Measurements from ENCODE around the gene CRYL1. TPM values are rescaled to one million over a fixed set of nuclear protein-coding genes. Genes with fewer than 3 reads are reported as not detected.

Gene CRYL1
- total and polyA plus RNA-seq, 2 experiments from 2014 or later = 65.5 to 66.2 TPM

- no peak overlapping the region for H2AFZ ChIP-seq
- no peak overlapping the region for H3K4me2 ChIP-seq
- no peaks in the 10 kb centered on the region for H3K27me3 ChIP-seq
- TF ChIP-seq EZH2 (IDR thresholded peaks at IDR 0.05; ENCODE audit: borderline replicate concordance) (no peak), EZH2phosphoT487 (IDR thresholded peaks at IDR 0.05; ENCODE audit: low read depth, severe bottlenecking, unreplicated experiment) (no peak), CTCF (IDR thresholded peaks at IDR 0.05; ENCODE audit: poor library complexity) (no peak)
- no peaks in the 10 kb centered on the region for H3K9me3 ChIP-seq (ENCODE audit: low read depth)
- H3K36me3 ChIP-seq (replicated peaks; ENCODE audit: insufficient read depth, low read depth) = no peaks in the 10 kb centered on the region
- H3K9me2 ChIP-seq (replicated peaks; ENCODE audit: insufficient read depth) = no peaks in the 10 kb centered on the region
- WGBS (ENCODE audit: low lambda C conversion rate, missing lambda C conversion rate) = 75% methylated on average over 6 of the region's 6 CpGs
- no peaks in the 10 kb centered on the region for H3K79me2 ChIP-seq
- H3K4me3 ChIP-seq = no peak overlapping the region
- H4K20me1 ChIP-seq (ENCODE audit: insufficient read depth, poor library complexity, severe bottlenecking) = no peaks in the 10 kb centered on the region
- DNase-seq (ENCODE audit: low spot score) = no peak
- H3K4me1 ChIP-seq (ENCODE audit: insufficient read depth) = no peaks in the 10 kb centered on the region
- no peak overlapping the region for H3K27ac ChIP-seq
Observed at GRCh38 chr13:20473888-20474287, 51.8 kb downstream of the CRYL1 start.

- Histone ChIP-seq H3K79me2 (no peaks in the 10 kb centered on the region), H3K4me3 (no peak overlapping the region), H3K36me3 (replicated peaks; ENCODE audit: insufficient read depth, low read depth) (no peaks in the 10 kb centered on the region), H4K20me1 (ENCODE audit: insufficient read depth, poor library complexity, severe bottlenecking) (no peaks in the 10 kb centered on the region), H3K4me1 (ENCODE audit: insufficient read depth) (no peaks in the 10 kb centered on the region), H2AFZ (no peak overlapping the region), H3K9me3 (ENCODE audit: low read depth) (no peaks in the 10 kb centered on the region), H3K4me2 (no peak overlapping the region), H3K27ac (no peak overlapping the region), H3K27me3 (no peaks in the 10 kb centered on the region), H3K9me2 (replicated peaks; ENCODE audit: insufficient read depth) (no peaks in the 10 kb centered on the region)
- WGBS (ENCODE audit: low lambda C conversion rate, missing lambda C conversion rate) = 92% methylated on average over 14 of the region's 14 CpGs
- DNase-seq (ENCODE audit: low spot score) = no peak
- TF ChIP-seq CTCF (IDR thresholded peaks at IDR 0.05; ENCODE audit: poor library complexity) = no peak
- no peak for TF ChIP-seq EZH2phosphoT487 (IDR thresholded peaks at IDR 0.05; ENCODE audit: low read depth, severe bottlenecking, unreplicated experiment)
- no peak for TF ChIP-seq EZH2 (IDR thresholded peaks at IDR 0.05; ENCODE audit: borderline replicate concordance)
Observed at GRCh38 chr13:20473139-20473538, 52.5 kb downstream of the CRYL1 start.

- H3K9me3 ChIP-seq (ENCODE audit: low read depth) = no peaks in the 10 kb centered on the region
- H3K27me3 ChIP-seq = no peaks in the 10 kb centered on the region
- no peak overlapping the region for H3K27ac ChIP-seq
- H3K9me2 ChIP-seq (replicated peaks; ENCODE audit: insufficient read depth) = no peaks in the 10 kb centered on the region
- no peak for TF ChIP-seq EZH2 (IDR thresholded peaks at IDR 0.05; ENCODE audit: borderline replicate concordance)
- H3K4me1 ChIP-seq (ENCODE audit: insufficient read depth) = no peaks in the 10 kb centered on the region
- no peaks in the 10 kb centered on the region for H3K79me2 ChIP-seq
- H3K36me3 ChIP-seq (replicated peaks; ENCODE audit: insufficient read depth, low read depth) = no peaks in the 10 kb centered on the region
- no peak overlapping the region for H3K4me2 ChIP-seq
- 89% methylated on average over 8 of the region's 8 CpGs for WGBS (ENCODE audit: low lambda C conversion rate, missing lambda C conversion rate)
- no peak overlapping the region for H3K4me3 ChIP-seq
- no peaks in the 10 kb centered on the region for H4K20me1 ChIP-seq (ENCODE audit: insufficient read depth, poor library complexity, severe bottlenecking)
- no peak overlapping the region for H2AFZ ChIP-seq
- no peak for DNase-seq (ENCODE audit: low spot score)
Observed at GRCh38 chr13:20472531-20472930, 53.1 kb downstream of the CRYL1 start.

- 99% methylated on average over 8 of the region's 8 CpGs for WGBS (ENCODE audit: low lambda C conversion rate, missing lambda C conversion rate)
- Histone ChIP-seq H2AFZ (no peak overlapping the region), H3K4me2 (no peak overlapping the region), H3K9me2 (replicated peaks; ENCODE audit: insufficient read depth) (no peaks in the 10 kb centered on the region), H3K4me3 (no peak overlapping the region), H3K79me2 (no peaks in the 10 kb centered on the region), H3K36me3 (replicated peaks; ENCODE audit: insufficient read depth, low read depth) (no peaks in the 10 kb centered on the region), H3K27me3 (no peaks in the 10 kb centered on the region), H3K27ac (no peak overlapping the region), H3K9me3 (ENCODE audit: low read depth) (no peaks in the 10 kb centered on the region), H3K4me1 (ENCODE audit: insufficient read depth) (no peaks in the 10 kb centered on the region), H4K20me1 (ENCODE audit: insufficient read depth, poor library complexity, severe bottlenecking) (no peaks in the 10 kb centered on the region)
- TF ChIP-seq EZH2phosphoT487 (IDR thresholded peaks at IDR 0.05; ENCODE audit: low read depth, severe bottlenecking, unreplicated experiment) (no peak), CTCF (IDR thresholded peaks at IDR 0.05; ENCODE audit: poor library complexity) (no peak), EZH2 (IDR thresholded peaks at IDR 0.05; ENCODE audit: borderline replicate concordance) (no peak)
- no peak for DNase-seq (ENCODE audit: low spot score)
Observed at GRCh38 chr13:20470136-20470535, 55.5 kb downstream of the CRYL1 start.
